HEK293 (cell line): Measurements from ENCODE around the gene ANKRD45.

Experiments used
- AEBP2 ChIP-seq: fragments of 450-650 bp; formaldehyde crosslinking; IDR thresholded peaks from 2 replicates; pipeline ENCODE4 v1.5.1; 2016; ENCODE audit warnings: missing biosample characterization, missing genetic modification characterization, borderline replicate concordance
- HOXA7 ChIP-seq: sonication (generic); formaldehyde crosslinking; IDR thresholded peaks from 2 replicates; pipeline ENCODE4 v1.8.1; 2022; ENCODE audit warnings: missing genetic modification reagents, borderline replicate concordance
- KLF16 ChIP-seq: fragments of 450-650 bp; formaldehyde crosslinking; IDR thresholded peaks from 2 replicates; pipeline ENCODE4 v1.5.1; 2017; ENCODE audit warnings: missing biosample characterization, missing genetic modification characterization
- ZNF704 ChIP-seq: fragments of 450-650 bp; formaldehyde crosslinking; IDR thresholded peaks from 2 replicates; pipeline ENCODE4 v1.5.1; 2016; ENCODE audit warnings: missing biosample characterization, missing genetic modification characterization
- TF ChIP-seq, protein P1 (sequence below): fragments of 450-650 bp; formaldehyde crosslinking; IDR thresholded peaks from 2 replicates; pipeline ENCODE4 v1.5.1; 2016; ENCODE audit warnings: missing biosample characterization, missing genetic modification characterization

GRCh38 chr1:173572201-173572873 lies 97.3 kb downstream of the ANKRD45 start:
- TF ChIP-seq, protein P1, sequence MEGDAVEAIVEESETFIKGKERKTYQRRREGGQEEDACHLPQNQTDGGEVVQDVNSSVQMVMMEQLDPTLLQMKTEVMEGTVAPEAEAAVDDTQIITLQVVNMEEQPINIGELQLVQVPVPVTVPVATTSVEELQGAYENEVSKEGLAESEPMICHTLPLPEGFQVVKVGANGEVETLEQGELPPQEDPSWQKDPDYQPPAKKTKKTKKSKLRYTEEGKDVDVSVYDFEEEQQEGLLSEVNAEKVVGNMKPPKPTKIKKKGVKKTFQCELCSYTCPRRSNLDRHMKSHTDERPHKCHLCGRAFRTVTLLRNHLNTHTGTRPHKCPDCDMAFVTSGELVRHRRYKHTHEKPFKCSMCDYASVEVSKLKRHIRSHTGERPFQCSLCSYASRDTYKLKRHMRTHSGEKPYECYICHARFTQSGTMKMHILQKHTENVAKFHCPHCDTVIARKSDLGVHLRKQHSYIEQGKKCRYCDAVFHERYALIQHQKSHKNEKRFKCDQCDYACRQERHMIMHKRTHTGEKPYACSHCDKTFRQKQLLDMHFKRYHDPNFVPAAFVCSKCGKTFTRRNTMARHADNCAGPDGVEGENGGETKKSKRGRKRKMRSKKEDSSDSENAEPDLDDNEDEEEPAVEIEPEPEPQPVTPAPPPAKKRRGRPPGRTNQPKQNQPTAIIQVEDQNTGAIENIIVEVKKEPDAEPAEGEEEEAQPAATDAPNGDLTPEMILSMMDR (tag by site-specific recombination), result no peak
- no peak for TF ChIP-seq AEBP2
- no peak for TF ChIP-seq ZNF704
- no peak for TF ChIP-seq HOXA7 (CRISPR knock-in tag)
- TF ChIP-seq KLF16 (tag by site-specific recombination), result no peak
